GM12878 (cell line): Measurements from ENCODE around the gene PHLDB1. TPM values are rescaled to one million over a fixed set of nuclear protein-coding genes. Genes with fewer than 3 reads are reported as not detected.
"Not testable (repeated sequence)": the region's sequence is repeated elsewhere in the genome, so short reads cannot be mapped to it uniquely, and the experiment has no call there.

Experiments used
- ATAC-seq: fragments of 200-7000 bp; cut with Tn5 transposase; 3 replicates; pipeline ENCODE4 v1.9.1; 2020; ENCODE audit warnings: mild to moderate bottlenecking, moderate library complexity
- BruUV-seq: library from RNA; stranded (reverse); fragments of 400-500 nt; replicated peaks from 2 replicates; lab custom pipeline; 2021; lab: Mats Ljungman, UMichigan
- CTCF ChIA-PET: fragments of 300-600 bp; sonication (Branson Sonifier 250); formaldehyde crosslinking; extraction: SDS; loops from one replicate; lab custom pipeline; 2021; ENCODE audit warnings: inconsistent platforms; lab: Yijun Ruan, JAX
- POLR2A ChIA-PET: fragments of 350-600 bp; formaldehyde crosslinking; extraction: SDS; loops from one replicate; lab custom pipeline; 2021; ENCODE audit warnings: inconsistent platforms; lab: Charles Lee
- RAD21 ChIA-PET: fragments of 300-600 bp; sonication (Branson Sonifier 250); formaldehyde crosslinking; loops from one replicate; lab custom pipeline; 2023; ENCODE audit warnings: antibody characterized with exemption; ENCODE audit not compliant: unreplicated experiment; lab: Charles Lee
- SMC1A ChIA-PET: fragments of 300-600 bp; sonication (Branson Sonifier 250); formaldehyde crosslinking; loops from one replicate; lab custom pipeline; 2023; ENCODE audit not compliant: unreplicated experiment, uncharacterized antibody; lab: Charles Lee
- DNase-seq: peaks from one replicate; pipeline ENCODE4 v3.0.0-alpha.2; 2011; ENCODE audit warnings: low read depth, low spot score
- FAIRE-seq: peaks from 3 replicates; lab custom pipeline; 2011; peaks lifted over from hg19 to GRCh38; lab: Jason Lieb, UNC
- H2AFZ ChIP-seq: 2 replicates; pipeline ENCODE4 v1.6.0; 2011; ENCODE audit warnings: low read depth, low read length, control low read depth; ENCODE audit not compliant: control insufficient read depth
- H3K27ac ChIP-seq: 2 replicates; pipeline ENCODE4 v1.5.1; 2011; ENCODE audit warnings: control low read depth; ENCODE audit not compliant: control insufficient read depth, insufficient read depth
- H3K27me3 ChIP-seq, 2 experiments: replicated peaks in 1 of 2; 2 replicates each; pipeline versions ENCODE4 v1.6.0 to v1.6.1; 2011; ENCODE audit warnings: low read length in 1 of 2; ENCODE audit not compliant: control insufficient read depth in 2 of 2, insufficient read depth in 2 of 2
- H3K36me3 ChIP-seq, 2 experiments: 2 replicates each; pipeline ENCODE4 v1.5.1; 2011; ENCODE audit warnings: low read length in 1 of 2; ENCODE audit not compliant: control insufficient read depth in 2 of 2, insufficient read depth in 2 of 2
- H3K4me1 ChIP-seq: 2 replicates; pipeline ENCODE4 v1.6.1; 2011; ENCODE audit warnings: mild to moderate bottlenecking, low read length, moderate library complexity, mixed read lengths; ENCODE audit not compliant: control insufficient read depth, insufficient read depth
- H3K4me2 ChIP-seq: 2 replicates; pipeline ENCODE4 v1.6.0; 2011; ENCODE audit warnings: control low read depth; ENCODE audit not compliant: control insufficient read depth, insufficient read depth
- H3K4me3 ChIP-seq: fragments of 200-600 bp; sonication (generic); 2 replicates; pipeline ENCODE4 v1.5.1; 2016
- H3K79me2 ChIP-seq: 2 replicates; pipeline ENCODE4 v1.6.0; 2011; ENCODE audit warnings: low read length; ENCODE audit not compliant: control insufficient read depth, insufficient read depth
- H3K9ac ChIP-seq: 2 replicates; pipeline ENCODE4 v1.8.0; 2011; ENCODE audit warnings: low read length, control low read depth, mixed read lengths; ENCODE audit not compliant: control insufficient read depth, insufficient read depth
- H3K9me3 ChIP-seq: replicated peaks from 3 replicates; pipeline ENCODE4 v1.5.1; 2011; ENCODE audit warnings: mild to moderate bottlenecking, low read length; ENCODE audit not compliant: control insufficient read depth, insufficient read depth
- H4K20me1 ChIP-seq: 2 replicates; pipeline ENCODE4 v1.6.0; 2011; ENCODE audit not compliant: control insufficient read depth, insufficient read depth
- E2F8 ChIP-seq: fragments of 450-650 bp; IDR thresholded peaks from 2 replicates; pipeline ENCODE4 v1.6.1; 2018; ENCODE audit warnings: mild to moderate bottlenecking, low read depth, moderate library complexity; ENCODE audit not compliant: partially characterized antibody
- NFYB ChIP-seq: IDR thresholded peaks from 2 replicates; pipeline ENCODE4 v1.6.1; 2011; ENCODE audit warnings: low read depth, mild to moderate bottlenecking, low read length, improper control_type of control experiment, moderate library complexity; ENCODE audit not compliant: insufficient read depth
- WGBS: methylation state at CpG from one replicate; pipeline ENCODE4 v1.1.6; 2016; ENCODE audit warnings: low lambda C conversion rate; ENCODE audit not compliant: insufficient replicate concordance, insufficient coverage; ENCODE audit errors: missing lambda C conversion rate; 5-methylcytosine and 5-hydroxymethylcytosine counted together
- in situ Hi-C: fragments of 300-500 bp; cut with MboI; formaldehyde crosslinking; loops from 9 replicates; pipeline ENCODE4 v1.14.3; 2018; ENCODE audit warnings: mixed read lengths
- intact Hi-C: fragments of 100-400 bp; cut with micrococcal nuclease; formaldehyde crosslinking; loops from one replicate; pipeline ENCODE4 v1.14.2; 2022; ENCODE audit not compliant: unreplicated experiment
- polyA plus RNA-seq, 11 experiments: library from polyadenylated mRNA; depleted of rRNA in 4 of 11; unstranded in 6 of 11; stranded (reverse) in 5 of 11; fragments of >200 nt; fragmentation: Nextera tagmentation in 4 of 11; fragmentation: Illumina TruSeq in 1 of 11; extraction: Ambion mirVana in 4 of 11; extraction: Trizol in 1 of 11; gene quantifications; 1 replicate in 1 of 11; 2 replicates in 10 of 11; pipeline versions ENCODE4 v1.2.1 to v1.2.3, GENCODE V29; 2011 to 2016; ENCODE audit warnings: inconsistent platforms in 2 of 11, missing spikeins in 2 of 11, low read depth in 1 of 11
- total RNA-seq, 4 experiments: library from RNA; depleted of rRNA in 3 of 4; stranded (reverse); fragments of >200 nt in 3 of 4; fragmentation: Illumina TruSeq in 1 of 4; extraction: Trizol in 1 of 4; gene quantifications; 2 replicates each; pipeline versions ENCODE4 v1.2.1 to v1.2.3, GENCODE V29; 2013 to 2021

Gene PHLDB1
- total and polyA plus RNA-seq, 10 of the 15 experiments (the other 5 are each of a cell fraction or from before 2014, with no cell fraction given), result 0.03 to 0.26 (median 0.18) TPM; not detected in 4

DNA sequence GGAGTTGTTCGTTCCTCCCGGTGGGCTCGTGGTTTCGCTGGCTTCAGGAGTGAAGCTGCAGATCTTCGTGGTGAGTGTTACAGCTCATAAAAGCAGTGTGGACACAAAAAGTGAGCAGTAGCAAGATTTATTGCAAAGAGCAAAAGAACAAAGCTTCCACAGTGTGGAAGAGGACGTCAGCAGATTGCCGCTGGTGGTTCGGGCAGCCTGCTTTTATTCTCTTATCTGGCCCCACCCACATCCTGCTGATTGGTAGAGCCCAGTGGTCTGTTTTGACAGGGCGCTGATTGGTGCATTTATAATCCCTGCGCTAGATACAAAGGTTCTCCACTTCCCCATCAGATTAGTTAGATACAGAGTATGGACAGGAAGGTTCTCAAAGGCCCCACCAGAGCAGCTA lies 80.9 kb downstream of the PHLDB1 start:
- POLR2A ChIA-PET, in situ Hi-C loops: not testable (repeated sequence)
- CTCF ChIA-PET, result interaction anchor here (0.6 to 2.7 kb wide), 4 partner anchors 242 to 269 kb away, joined by 3 to 18 read pairs (median 4); partner anchors contain the start of gene UPK2

DNA sequence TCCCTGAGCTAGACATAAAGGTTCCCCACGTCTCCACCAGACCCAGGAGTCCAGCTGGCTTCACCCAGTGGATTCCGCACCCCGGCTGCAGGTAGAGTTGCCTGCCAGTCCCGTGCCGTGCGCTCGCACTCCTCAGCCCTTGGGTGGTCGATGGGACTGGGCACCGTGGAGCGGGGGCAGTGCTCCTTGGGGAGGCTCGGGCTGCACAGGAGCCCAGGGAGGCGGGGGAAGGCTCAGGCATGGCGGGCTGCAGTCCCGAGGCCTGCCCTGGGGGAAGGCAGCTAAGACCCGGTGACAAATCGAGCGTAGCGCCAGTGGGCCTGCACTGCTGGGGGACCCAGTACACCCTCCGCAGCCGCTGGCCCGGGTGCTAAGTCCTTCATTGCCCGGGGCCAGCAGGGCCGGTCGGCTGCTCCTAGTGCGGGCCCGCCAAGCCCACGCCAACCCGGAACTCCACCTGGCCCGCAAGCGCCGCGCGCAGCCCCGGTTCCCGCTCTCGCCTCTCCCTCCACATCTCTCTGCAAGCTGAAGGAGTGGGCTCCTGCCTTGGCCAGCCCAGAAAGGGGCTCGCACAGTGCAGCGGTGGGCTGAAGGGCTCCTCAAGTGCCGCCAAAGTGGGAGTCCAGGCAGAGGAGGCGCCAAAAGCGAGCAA lies 81.6 kb downstream of the PHLDB1 start:
- POLR2A ChIA-PET, result no interaction called here
- TF ChIP-seq NFYB (0 out of 2 replicates have a peak, but pooled peaks have one; percentile 9), E2F8 (no peak)

More for the DNA sequence above, 80.9 kb downstream of the PHLDB1 start:
- H3K36me3 ChIP-seq, H3K79me2 ChIP-seq, BruUV-seq, H3K9ac ChIP-seq, H3K4me2 ChIP-seq, RAD21 ChIA-PET, intact Hi-C loops, FAIRE-seq, H3K27me3 ChIP-seq, H4K20me1 ChIP-seq, H3K4me3 ChIP-seq, DNase-seq, H3K27ac ChIP-seq, ATAC-seq, H2AFZ ChIP-seq, H3K9me3 ChIP-seq: not testable (repeated sequence)
- 69% methylated on average over 10 of the region's 10 CpGs for WGBS
- H3K4me1 ChIP-seq, result peaks cover 28% of the 10 kb centered on the region
- SMC1A ChIA-PET, result interaction anchor here (1.1 to 2.4 kb wide), 4 partner anchors 9 to 105 kb away, joined by 3 to 16 read pairs (median 3); partner anchors contain the start of genes DDX6 and TREH
- peak; percentile 71 for TF ChIP-seq NFYB

More for the DNA sequence above, 81.6 kb downstream of the PHLDB1 start:
- no peak for ATAC-seq
- no peaks in the 10 kb centered on the region for H3K36me3 ChIP-seq
- H2AFZ ChIP-seq, result no peak overlapping the region
- no peaks in the 10 kb centered on the region; a peak in 1 of 4 replicates for H3K27me3 ChIP-seq
- RAD21 ChIA-PET, result interaction anchor here (0.9 to 2.5 kb wide), 5 partner anchors 96 to 268 kb away, joined by 3 to 20 read pairs (median 5); partner anchors contain the start of genes DDX6 and UPK2
- WGBS, result 79% methylated on average over 27 of the region's 41 CpGs
- peaks cover under 1% of the 10 kb centered on the region; the same call in 1 of the 3 replicates for H3K9me3 ChIP-seq
- CTCF ChIA-PET, result interaction anchor here (0.6 to 5.8 kb wide), 23 partner anchors 8 to 1146 kb away, joined by 3 to 68 read pairs (median 6); partner anchors contain the start of genes CXCR5, DDX6 and UPK2
- in situ Hi-C loops, result no loop called here
- no peak for FAIRE-seq
- H4K20me1 ChIP-seq, result no peaks in the 10 kb centered on the region
- no peak for DNase-seq
- no peak overlapping the region for H3K9ac ChIP-seq
- no peak overlapping the region for H3K4me3 ChIP-seq
- peaks cover 28% of the 10 kb centered on the region for H3K4me1 ChIP-seq
- H3K4me2 ChIP-seq, result no peak overlapping the region
- H3K27ac ChIP-seq, result no peak overlapping the region
- SMC1A ChIA-PET, result interaction anchor here (1.0 to 2.4 kb wide), 4 partner anchors 10 to 104 kb away, joined by 3 to 16 read pairs (median 5); partner anchors contain the start of genes DDX6 and TREH
- intact Hi-C loops, result no loop called here
- H3K79me2 ChIP-seq, result no peaks in the 10 kb centered on the region
- BruUV-seq, result no TSS peak
